NCI-H146 treated with DMSO at 0.1 percent for 48 hours (cell line): ENCODE data around the gene RAD50.
"Not testable (repeated sequence)": the region's sequence is repeated elsewhere in the genome, so short reads cannot be mapped to it uniquely, and the experiment has no call there.

Experiments
- DNase-seq: peaks from one replicate; lab custom pipeline; 2025; ENCODE audit not compliant: unreplicated experiment; lab: John Stamatoyannopoulos, UW

The RAD50 gene

DNA sequence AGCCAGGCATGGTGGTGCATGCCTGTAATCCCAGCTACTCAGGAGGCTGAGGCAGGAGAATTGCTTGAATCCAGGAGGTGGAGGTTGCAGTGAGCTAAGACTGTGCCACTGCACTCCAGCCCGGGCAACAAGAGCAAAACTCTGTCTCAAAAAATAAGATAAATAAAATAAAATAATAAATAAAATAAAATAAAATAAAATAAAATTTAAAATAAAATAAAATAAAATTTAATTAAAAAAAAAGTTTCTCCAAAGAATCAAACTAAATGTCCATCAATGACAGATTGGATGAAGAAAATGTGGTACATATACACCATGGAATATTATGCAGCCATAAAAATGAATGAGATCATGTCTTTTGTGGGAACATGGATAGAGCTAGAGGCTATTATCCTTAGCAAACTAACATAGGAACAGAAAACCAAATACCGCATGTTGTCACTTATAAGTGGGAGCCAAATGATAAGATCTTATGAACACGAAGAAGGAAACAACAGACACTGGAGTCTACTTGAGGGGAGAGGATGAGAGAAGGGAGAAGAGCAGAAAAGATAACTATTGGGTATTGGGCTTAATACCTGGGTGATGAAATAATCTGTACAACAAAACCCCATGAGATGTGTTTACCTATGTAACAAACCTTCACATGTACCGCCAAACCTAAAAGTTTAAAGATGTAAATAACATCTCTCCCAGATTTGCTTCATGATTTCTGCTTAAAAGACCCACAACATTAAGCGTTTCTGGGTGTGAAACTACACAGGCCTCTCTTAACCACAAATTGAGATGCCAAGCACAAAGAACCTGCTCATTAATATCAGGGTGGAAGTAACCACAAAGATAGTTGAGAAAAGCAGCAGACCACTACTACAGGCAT, 135.2 kb downstream of the RAD50 start:
- DNase-seq = not testable (repeated sequence)

DNA sequence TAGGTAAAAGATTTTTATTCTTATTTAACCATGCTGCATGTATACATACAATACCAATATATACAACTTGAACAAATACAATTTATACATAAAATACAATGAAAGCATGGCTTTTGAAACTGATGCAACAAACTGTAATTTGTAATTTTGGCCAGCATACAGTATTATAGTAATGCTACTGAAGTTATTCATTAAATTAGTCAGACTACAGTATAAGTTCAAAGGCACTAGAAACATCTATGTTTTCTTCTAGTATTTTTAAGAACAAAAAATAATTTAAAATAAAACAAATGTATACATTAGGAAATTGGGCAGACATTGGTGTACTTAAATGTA, 135.8 kb downstream of the RAD50 start:
- no peak for DNase-seq
